Upper lobe of left lung (tissue), 6 donors: ENCODE measurements around the gene CDKN1B. TPM values are rescaled to one million over a fixed set of nuclear protein-coding genes. Genes with fewer than 3 reads are reported as not detected.
A peak's percentile ranks its signal among the peaks of the same experiment; 100 is the strongest.

Experiments used
- ATAC-seq, 2 donors: fragments of 200-7000 bp; cut with Tn5 transposase; one replicate each; pipeline ENCODE4 v1.9.1; 2022; ENCODE audit warnings: mild to moderate bottlenecking in 2 of 2, moderate library complexity in 2 of 2; ENCODE audit not compliant: low FRiP score in 2 of 2
- DNase-seq, 2 donors: peaks; one replicate each; pipeline ENCODE4 v3.0.0-alpha.2; 2019 to 2020
- H3K27ac ChIP-seq, 4 donors: fragments of 200-600 bp; sonication (generic); one replicate each; pipeline ENCODE4 v1.5.1; 2016 to 2019
- H3K27me3 ChIP-seq, 4 donors: fragments of 200-600 bp; sonication (generic); one replicate each; pipeline ENCODE4 v1.5.1; 2017 to 2019
- H3K36me3 ChIP-seq, 4 donors: fragments of 200-600 bp; sonication (generic); one replicate each; pipeline ENCODE4 v1.5.1; 2016 to 2019
- H3K4me1 ChIP-seq, 4 donors: fragments of 200-600 bp; sonication (generic); one replicate each; pipeline ENCODE4 v1.5.1; 2018 to 2019
- H3K4me3 ChIP-seq, 4 donors: fragments of 200-600 bp; sonication (generic); one replicate each; pipeline ENCODE4 v1.5.1; 2017 to 2019; ENCODE audit warnings: mild to moderate bottlenecking in 2 of 4, moderate library complexity in 1 of 4
- H3K9me3 ChIP-seq, 4 donors: fragments of 200-600 bp; sonication (generic); one replicate each; pipeline ENCODE4 v1.5.1; 2018 to 2019
- CTCF ChIP-seq, 6 experiments: fragments of 450-650 bp in 4 of 6; fragments of 200-600 bp in 2 of 6; sonication (generic) in 2 of 6; IDR thresholded peaks; one replicate each; pipeline ENCODE4 v1.5.1; 2016 to 2019; ENCODE audit warnings: antibody characterized with exemption in 6 of 6
- EP300 ChIP-seq, 4 donors: sonication (generic); formaldehyde crosslinking; IDR thresholded peaks; one replicate each; pipeline ENCODE4 v1.5.1; 2017; ENCODE audit warnings: antibody characterized with exemption in 4 of 4, control low read depth in 2 of 4
- POLR2A ChIP-seq, 4 donors: fragments of 450-650 bp; IDR thresholded peaks; one replicate each; pipeline ENCODE4 v1.5.1; 2016 to 2017; ENCODE audit warnings: antibody characterized with exemption in 4 of 4, mild to moderate bottlenecking in 2 of 4
- POLR2AphosphoS5 ChIP-seq, 2 donors: sonication (generic); formaldehyde crosslinking; IDR thresholded peaks; one replicate each; pipeline ENCODE4 v1.5.1; 2017; ENCODE audit warnings: antibody characterized with exemption in 2 of 2
- WGBS, 2 donors: methylation state at CpG; one replicate each; pipeline ENCODE4 v1.1.5; 2017 to 2018; 5-methylcytosine and 5-hydroxymethylcytosine counted together
- total RNA-seq, 6 donors: library from RNA; depleted of rRNA in 4 of 6; stranded (reverse); fragments of >200 nt in 4 of 6; gene quantifications; one replicate each; pipeline versions ENCODE4 v1.1.0 to v1.2.1, GENCODE V29; 2016 to 2021
- donor health status: DM: no; HTN: no; CAD: no; lungs with moderate emphysema.
- donor health status: DM: no; HTN: yes; CAD: no; lungs with severe emphysema.

Gene CDKN1B
- total RNA-seq, 6 donors from 2014 or later, result 42.1 to 85.5 (median 72.3) TPM

GRCh38 chr12:12722435-12723148, 5.4 kb downstream of the CDKN1B start:
- H3K4me3 ChIP-seq, result peak overlapping the region in 2 of 4 donors; percentile 70 to 74
- ATAC-seq (no peak), DNase-seq (no peak)
- no peaks in the 10 kb centered on the region for H3K27me3 ChIP-seq
- H3K9me3 ChIP-seq, result no peaks in the 10 kb centered on the region
- H3K4me1 ChIP-seq, result peaks cover 31 to 36% (median 35%) of the 10 kb centered on the region in 4 donors
- H3K36me3 ChIP-seq, result peaks cover 0 to 33% (median 0%) of the 10 kb centered on the region in 4 donors
- peak overlapping the region; percentile 98 to 100 (median 100) for H3K27ac ChIP-seq
- 6 to 9% methylated on average over 3 of the region's 3 CpGs for WGBS, 2 donors
- TF ChIP-seq POLR2AphosphoS5 (IDR thresholded peaks at IDR 0.05) (no peak), CTCF (IDR thresholded peaks at IDR 0.05) (no peak), POLR2A (IDR thresholded peaks at IDR 0.05) (no peak), EP300 (IDR thresholded peaks at IDR 0.05) (no peak)

GRCh38 chr12:12723149-12723680, 6.0 kb downstream of the CDKN1B start:
- ATAC-seq (no peak), DNase-seq (no peak)
- TF ChIP-seq EP300 (IDR thresholded peaks at IDR 0.05) (no peak), POLR2A (IDR thresholded peaks at IDR 0.05) (no peak), CTCF (IDR thresholded peaks at IDR 0.05) (no peak), POLR2AphosphoS5 (IDR thresholded peaks at IDR 0.05) (no peak)
- Histone ChIP-seq H3K27ac (peak overlapping the region; percentile 98 to 100 (median 100)), H3K4me1 (peaks cover 31 to 36% (median 35%) of the 10 kb centered on the region in 4 donors), H3K9me3 (no peaks in the 10 kb centered on the region), H3K4me3 (peak overlapping the region; percentile 60 to 74 (median 66)), H3K27me3 (no peaks in the 10 kb centered on the region), H3K36me3 (peaks cover 0 to 33% (median 0%) of the 10 kb centered on the region in 4 donors)
- whole genome bisulfite sequencing, 2 donors, result 9 to 10% methylated on average over 11 of the region's 11 CpGs

GRCh38 chr12:12723681-12724420, 6.7 kb downstream of the CDKN1B start:
- TF ChIP-seq CTCF (IDR thresholded peaks at IDR 0.05), result peak in 1 of 6 experiments; percentile 12
- TF ChIP-seq POLR2AphosphoS5 (IDR thresholded peaks at IDR 0.05), result peak in 1 of 2 donors; percentile 21
- peak in 1 of 4 donors; percentile 57 for TF ChIP-seq POLR2A (IDR thresholded peaks at IDR 0.05)
- TF ChIP-seq EP300 (IDR thresholded peaks at IDR 0.05), result no peak
- WGBS, 2 donors, result 0 to 1% methylated on average over 27 to 41 of the region's 89 CpGs
- ATAC-seq (peak in 1 of 2 donors; percentile 44), DNase-seq (peak; percentile 44 to 92)
- Histone ChIP-seq H3K27me3 (no peaks in the 10 kb centered on the region), H3K9me3 (no peaks in the 10 kb centered on the region), H3K4me1 (peaks cover 31 to 36% (median 35%) of the 10 kb centered on the region in 4 donors), H3K27ac (peak overlapping the region; percentile 98 to 100 (median 100)), H3K4me3 (peak overlapping the region; percentile 60 to 74 (median 66)), H3K36me3 (peaks cover 0 to 30% (median 0%) of the 10 kb centered on the region in 4 donors)

- Histone ChIP-seq H3K9me3 (no peaks in the 10 kb centered on the region), H3K4me3 (peak overlapping the region; percentile 60 to 74 (median 66)), H3K4me1 (peaks cover 30 to 35% (median 32%) of the 10 kb centered on the region in 4 donors), H3K27ac (peak overlapping the region; percentile 98 to 100 (median 100)), H3K27me3 (no peaks in the 10 kb centered on the region), H3K36me3 (peaks cover 0 to 26% (median 0%) of the 10 kb centered on the region in 4 donors)
- 0 to 2% methylated on average over 16 to 45 of the region's 46 CpGs for whole genome bisulfite sequencing, 2 donors
- TF ChIP-seq CTCF (IDR thresholded peaks at IDR 0.05) (no peak), POLR2AphosphoS5 (IDR thresholded peaks at IDR 0.05) (peak in 1 of 2 donors; percentile 50)
- ATAC-seq (no peak), DNase-seq (no peak)
Observed at GRCh38 chr12:12724421-12725085, 7.4 kb downstream of the CDKN1B start.
